RKO (cell line): ENCODE data around the gene EFCAB6.

ENCODE experiments used
- DNase-seq: peaks from one replicate; pipeline ENCODE4 v3.0.0-alpha.2; 2016; ENCODE audit warnings: low spot score

Gene EFCAB6

GRCh38 chr22:43479962-43480361 is 332.1 kb downstream of the EFCAB6 start:
- DNase-seq = no peak

GRCh38 chr22:43479301-43479950 is 332.7 kb downstream of the EFCAB6 start:
- peak; percentile 7 for DNase-seq
